ENCODE measurements around the gene ARSI.

DNA sequence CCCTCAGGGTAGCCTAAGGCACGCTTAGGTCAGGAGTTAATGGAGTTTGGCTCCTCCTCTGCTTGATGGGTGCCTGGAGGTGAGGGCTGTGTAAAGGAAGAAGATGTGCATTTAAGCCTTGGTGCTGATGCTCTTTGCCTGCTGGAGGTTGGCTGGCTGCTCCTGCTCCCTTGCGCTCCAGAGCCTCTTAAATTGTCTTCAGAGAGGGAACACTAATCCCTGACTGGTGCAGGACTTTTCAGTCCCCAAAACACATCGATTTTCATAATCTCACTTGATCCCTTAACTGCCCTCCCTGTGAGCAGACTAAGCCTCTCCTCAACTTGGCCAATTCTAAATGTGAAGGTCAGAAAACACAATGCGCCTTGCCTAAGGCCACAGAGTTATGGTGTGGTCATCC lies 38.6 kb upstream of the ARSI start:
- TF ChIP-seq POLR2A (IDR thresholded peaks at IDR 0.05), result no peak
- no peak for TF ChIP-seq CTCF (IDR thresholded peaks at IDR 0.05)

All from tibial nerve (tissue), 3 donors.